Upper lobe of right lung (tissue), 1 donor: ENCODE results near the gene PERM1. TPM values are rescaled to one million over a fixed set of nuclear protein-coding genes. Genes with fewer than 3 reads are reported as not detected.

Source experiments
- ATAC-seq: fragments of 200-7000 bp; cut with Tn5 transposase; one replicate; pipeline ENCODE4 v1.9.1; 2020; ENCODE audit warnings: mild to moderate bottlenecking, moderate library complexity
- DNase-seq: peaks from one replicate; pipeline ENCODE4 v3.0.0-alpha.2; 2020
- H3K27ac ChIP-seq: fragments of 200-600 bp; one replicate; pipeline ENCODE4 v1.8.0; 2022
- H3K27me3 ChIP-seq: fragments of 200-600 bp; one replicate; pipeline ENCODE4 v1.8.0; 2022; ENCODE audit warnings: mild to moderate bottlenecking
- H3K36me3 ChIP-seq: fragments of 200-600 bp; one replicate; pipeline ENCODE4 v1.8.0; 2022
- H3K4me1 ChIP-seq: fragments of 200-600 bp; one replicate; pipeline ENCODE4 v1.8.0; 2022
- H3K4me3 ChIP-seq: fragments of 200-600 bp; one replicate; pipeline ENCODE4 v1.8.0; 2022; ENCODE audit warnings: mild to moderate bottlenecking
- H3K9me3 ChIP-seq: fragments of 200-600 bp; one replicate; pipeline ENCODE4 v1.8.0; 2022
- CTCF ChIP-seq: fragments of 200-600 bp; IDR thresholded peaks from one replicate; pipeline ENCODE4 v1.8.0; 2022; ENCODE audit warnings: antibody characterized with exemption
- intact Hi-C: fragments of 100-400 bp; cut with DNase I; formaldehyde crosslinking; loops from one replicate; pipeline ENCODE4 v1.11.0; 2022
- total RNA-seq: library from RNA; stranded (reverse); fragmentation: NEBNext Ultra II Directional; extraction: Animal tissue kit (Norgen Biotek cat#: 25700); gene quantifications from one replicate; pipeline ENCODE4 v1.2.1, GENCODE V29; 2021
- donor health status: DM: no; HTN: yes; CAD: no; lungs with severe emphysema.

PERM1 gene
- total RNA-seq, 1 donor from 2014 or later: 0.35 TPM

- DNase-seq (peak; percentile 84), ATAC-seq (peak; percentile 75)
- Histone ChIP-seq H3K36me3 (no peaks in the 10 kb centered on the region), H3K4me1 (peaks cover 7% of the 10 kb centered on the region), H3K27ac (no peak overlapping the region), H3K4me3 (peak overlapping the region; percentile 39), H3K27me3 (peaks cover 32% of the 10 kb centered on the region), H3K9me3 (no peaks in the 10 kb centered on the region)
- peak; percentile 54 for TF ChIP-seq CTCF
- intact Hi-C loops: no loop called here
Measured at GRCh38 chr1:975896-976683, 5.8 kb downstream of the PERM1 start.

GRCh38 chr1:975365-975764, 6.5 kb downstream of the PERM1 start:
- intact Hi-C loops: no loop called here
- Histone ChIP-seq H3K4me1 (peaks cover 7% of the 10 kb centered on the region), H3K4me3 (no peak overlapping the region), H3K27ac (no peak overlapping the region), H3K36me3 (no peaks in the 10 kb centered on the region), H3K9me3 (no peaks in the 10 kb centered on the region), H3K27me3 (peaks cover 39% of the 10 kb centered on the region)
- DNase-seq (no peak), ATAC-seq (no peak)
- TF ChIP-seq CTCF: no peak

GRCh38 chr1:974687-975328, 7.1 kb downstream of the PERM1 start:
- H3K27me3 ChIP-seq: peaks cover 43% of the 10 kb centered on the region
- intact Hi-C loops: no loop called here
- H3K36me3 ChIP-seq: no peaks in the 10 kb centered on the region

GRCh38 chr1:974293-974640, 7.6 kb downstream of the PERM1 start:
- H3K9me3 ChIP-seq: no peaks in the 10 kb centered on the region
- H3K27ac ChIP-seq: no peak overlapping the region
- TF ChIP-seq CTCF: no peak
- H3K36me3 ChIP-seq: no peaks in the 10 kb centered on the region
- intact Hi-C loops: no loop called here
- H3K27me3 ChIP-seq: peaks cover 43% of the 10 kb centered on the region
- ATAC-seq: no peak
- DNase-seq: no peak
- H3K4me1 ChIP-seq: peaks cover 7% of the 10 kb centered on the region
- no peak overlapping the region for H3K4me3 ChIP-seq

More at GRCh38 chr1:974687-975328, 7.1 kb downstream of the PERM1 start:
- DNase-seq: no peak
- no peak for ATAC-seq
- TF ChIP-seq CTCF: no peak
- peaks cover 7% of the 10 kb centered on the region for H3K4me1 ChIP-seq
- H3K9me3 ChIP-seq: no peaks in the 10 kb centered on the region
- H3K4me3 ChIP-seq: no peak overlapping the region
- no peak overlapping the region for H3K27ac ChIP-seq

GRCh38 chr1:973459-974292, 8.2 kb downstream of the PERM1 start:
- ATAC-seq: no peak
- no peak for TF ChIP-seq CTCF
- Histone ChIP-seq H3K27ac (no peak overlapping the region), H3K4me3 (no peak overlapping the region), H3K27me3 (peaks cover 43% of the 10 kb centered on the region), H3K9me3 (no peaks in the 10 kb centered on the region), H3K36me3 (no peaks in the 10 kb centered on the region), H3K4me1 (peaks cover 7% of the 10 kb centered on the region)
- intact Hi-C loops: no loop called here
- no peak for DNase-seq
